HG02870 (cell line): ENCODE results near the gene RPTOR.
"Not testable (repeated sequence)": the region's sequence is repeated elsewhere in the genome, so short reads cannot be mapped to it uniquely, and the experiment has no call there.

ENCODE experiments used
- ATAC-seq: cut with Tn5 transposase; IDR thresholded peaks from one replicate; pipeline ENCODE4 v1.9.1; 2021; ENCODE audit warnings: mild to moderate bottlenecking, moderate library complexity; ENCODE audit not compliant: unreplicated experiment

The RPTOR gene

DNA sequence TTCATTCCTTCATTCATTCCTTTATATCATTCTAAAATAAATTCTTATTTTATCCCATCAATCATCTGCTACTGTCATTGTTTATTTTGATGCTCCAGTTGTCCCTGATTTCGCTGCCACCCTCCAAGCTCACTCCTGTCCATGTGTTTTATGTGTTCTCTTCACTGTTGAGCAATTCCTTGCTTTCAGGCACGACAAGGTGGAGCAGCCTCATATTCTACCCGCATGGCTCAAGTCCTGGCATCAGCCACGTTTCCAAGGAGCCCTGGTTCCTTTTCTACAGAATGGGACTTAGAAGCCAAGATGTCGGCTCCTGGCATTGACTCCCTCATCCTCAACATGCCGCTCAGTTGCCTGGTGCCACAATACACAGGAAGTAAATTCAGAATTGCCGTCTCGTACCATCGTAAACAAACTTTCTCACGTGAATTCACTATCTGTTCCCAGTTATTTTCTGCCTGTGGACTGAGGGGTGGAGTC, 139.0 kb downstream of the RPTOR start:
- ATAC-seq, result no peak

DNA sequence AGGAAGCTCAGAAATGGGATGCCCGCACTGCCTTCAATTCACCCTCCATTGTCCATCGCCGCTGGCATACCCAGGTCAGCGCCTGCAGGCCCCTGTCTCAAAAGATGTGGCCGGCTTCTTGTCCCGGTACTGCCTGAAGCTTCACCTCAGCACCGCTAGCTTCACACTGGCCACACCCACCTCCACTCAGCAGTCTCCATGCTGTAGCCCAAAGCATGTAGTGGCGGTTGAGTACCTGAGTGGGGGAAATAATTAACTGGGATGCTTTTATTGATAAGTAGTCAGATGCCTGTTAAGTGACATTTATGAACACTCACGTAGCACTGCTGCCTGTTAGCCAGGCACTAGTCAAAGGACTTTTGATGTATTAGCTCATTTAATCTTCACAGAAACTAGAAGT, 143.2 kb downstream of the RPTOR start:
- no peak for ATAC-seq

DNA sequence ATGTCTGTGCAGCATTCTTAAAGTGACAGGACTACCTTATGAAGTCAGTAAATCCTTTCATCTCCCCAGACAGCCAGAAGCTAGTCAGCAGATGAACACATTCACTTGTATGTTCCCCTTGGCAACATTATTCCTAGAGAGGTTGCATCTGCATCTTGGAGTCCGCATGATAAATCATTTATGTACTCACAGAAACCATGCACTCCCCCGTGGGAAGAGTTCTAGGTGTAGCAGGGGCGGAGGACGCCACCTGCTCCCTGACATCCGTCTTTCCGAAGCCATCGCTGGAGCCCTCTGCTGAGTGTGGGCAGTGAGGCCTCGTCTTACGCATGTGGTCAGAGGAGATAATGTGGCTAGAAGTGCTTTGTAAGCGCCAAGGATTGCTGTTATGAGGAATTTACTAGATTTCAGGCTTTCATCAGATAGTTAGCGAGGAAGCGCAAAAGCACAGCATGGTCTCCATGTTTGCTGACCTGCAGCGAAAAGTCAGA, 144.5 kb downstream of the RPTOR start:
- ATAC-seq, result no peak

DNA sequence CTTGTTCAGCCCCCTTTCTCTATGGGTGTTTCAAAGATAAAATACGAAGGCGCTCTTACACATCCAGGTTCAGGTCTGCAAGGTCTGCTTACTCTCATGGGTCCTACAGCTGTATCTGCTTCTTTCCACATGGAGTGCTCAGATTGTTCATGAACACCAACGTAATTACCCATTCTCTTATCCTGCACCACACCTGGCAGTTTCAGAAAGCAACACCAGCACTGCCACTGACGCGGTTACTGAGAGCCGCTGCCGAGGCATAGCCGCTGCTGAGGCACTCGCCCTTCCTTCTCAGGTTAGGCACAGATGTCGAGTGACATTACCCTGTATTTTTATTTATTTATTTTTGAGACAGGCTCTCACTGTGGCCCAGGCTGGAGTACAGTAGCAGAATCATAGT, 147.1 kb downstream of the RPTOR start:
- no peak for ATAC-seq

DNA sequence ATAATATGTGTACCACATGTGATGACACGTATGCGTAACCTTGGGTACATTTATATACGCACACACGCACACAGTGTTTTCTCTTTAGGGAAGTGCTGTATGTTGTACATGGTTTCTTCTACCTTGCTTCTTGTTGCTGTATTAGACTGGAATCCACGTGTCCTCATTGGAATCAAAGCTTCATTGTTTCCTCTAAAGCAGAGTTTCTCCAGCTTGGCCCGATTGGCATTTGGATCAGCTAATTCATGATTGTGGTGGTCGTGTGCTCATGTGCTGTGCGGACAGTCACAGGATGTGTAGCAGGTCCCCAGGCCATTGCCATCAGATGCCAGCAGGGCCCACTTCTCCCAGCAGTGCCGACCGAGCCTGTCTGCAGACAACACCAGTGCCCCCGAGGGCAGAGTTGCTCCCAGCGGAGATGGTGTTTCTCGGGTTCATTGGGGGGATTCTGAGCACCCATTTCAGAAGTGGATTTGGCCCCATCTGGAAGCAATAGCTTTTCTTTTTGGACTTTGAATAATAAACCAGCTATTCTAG, 148.4 kb downstream of the RPTOR start:
- ATAC-seq, result no peak

DNA sequence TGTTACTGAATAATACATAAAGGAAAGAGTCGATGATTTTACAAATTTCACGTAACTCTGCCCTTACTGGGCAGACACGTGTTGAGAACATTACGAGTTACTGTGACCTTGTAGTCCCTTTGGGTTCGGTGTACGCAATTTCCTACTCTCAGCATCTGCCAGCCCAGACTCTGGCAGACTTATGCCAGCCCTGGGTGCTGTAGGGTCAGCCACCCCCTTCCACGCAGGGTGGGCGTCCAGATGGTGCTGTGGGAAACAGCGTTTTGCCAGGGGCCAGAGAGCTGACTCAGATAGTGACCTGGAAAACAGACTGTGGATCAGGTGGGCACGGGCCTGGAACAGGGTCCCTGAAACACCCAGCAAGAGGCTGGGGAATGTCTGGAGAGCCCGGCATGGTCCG, 148.9 kb downstream of the RPTOR start:
- no peak for ATAC-seq

DNA sequence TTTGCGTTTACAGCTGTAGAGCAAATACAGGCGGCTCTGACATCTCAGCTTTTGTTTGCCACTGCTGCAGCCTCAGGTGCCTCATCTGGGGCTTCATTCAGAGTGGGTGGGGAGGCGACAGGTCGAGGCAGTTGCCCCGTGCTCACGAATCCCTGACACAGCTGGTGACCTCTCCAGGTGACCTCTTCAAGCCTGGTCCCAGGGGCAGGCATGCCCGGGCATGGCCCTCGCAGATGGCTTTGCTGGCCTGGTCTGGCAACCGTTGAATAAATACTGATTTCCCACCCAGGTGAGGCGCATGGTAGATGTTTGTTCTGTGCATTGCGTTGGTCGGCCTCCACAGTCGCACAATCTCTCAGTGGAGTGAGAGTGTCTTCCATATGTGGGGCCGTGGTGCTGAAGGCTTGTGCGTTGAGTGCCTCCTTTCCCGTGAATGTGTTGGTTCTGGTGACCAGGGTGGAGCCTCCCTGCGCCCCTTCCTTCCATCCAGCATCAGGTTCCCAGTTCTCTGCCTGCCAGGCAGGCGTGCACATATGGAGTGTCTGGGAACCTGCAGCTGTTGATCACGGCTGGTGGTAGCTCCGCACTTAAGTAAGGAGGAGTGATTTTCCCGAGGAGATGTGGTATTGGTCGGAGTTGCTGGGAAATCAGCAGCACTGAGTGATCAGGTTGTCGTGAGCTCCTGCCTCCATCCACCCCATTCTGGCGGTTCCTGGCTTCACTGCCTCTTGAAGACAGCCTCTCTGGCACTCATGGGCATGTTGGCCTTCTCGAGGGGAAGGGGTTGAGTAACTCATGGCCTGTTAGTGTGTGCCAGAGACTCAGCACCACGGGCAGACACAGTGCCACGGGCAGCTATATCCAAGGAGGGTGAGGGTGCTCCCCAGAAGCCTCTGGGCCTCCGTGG, 149.7 kb downstream of the RPTOR start:
- no peak for ATAC-seq

DNA sequence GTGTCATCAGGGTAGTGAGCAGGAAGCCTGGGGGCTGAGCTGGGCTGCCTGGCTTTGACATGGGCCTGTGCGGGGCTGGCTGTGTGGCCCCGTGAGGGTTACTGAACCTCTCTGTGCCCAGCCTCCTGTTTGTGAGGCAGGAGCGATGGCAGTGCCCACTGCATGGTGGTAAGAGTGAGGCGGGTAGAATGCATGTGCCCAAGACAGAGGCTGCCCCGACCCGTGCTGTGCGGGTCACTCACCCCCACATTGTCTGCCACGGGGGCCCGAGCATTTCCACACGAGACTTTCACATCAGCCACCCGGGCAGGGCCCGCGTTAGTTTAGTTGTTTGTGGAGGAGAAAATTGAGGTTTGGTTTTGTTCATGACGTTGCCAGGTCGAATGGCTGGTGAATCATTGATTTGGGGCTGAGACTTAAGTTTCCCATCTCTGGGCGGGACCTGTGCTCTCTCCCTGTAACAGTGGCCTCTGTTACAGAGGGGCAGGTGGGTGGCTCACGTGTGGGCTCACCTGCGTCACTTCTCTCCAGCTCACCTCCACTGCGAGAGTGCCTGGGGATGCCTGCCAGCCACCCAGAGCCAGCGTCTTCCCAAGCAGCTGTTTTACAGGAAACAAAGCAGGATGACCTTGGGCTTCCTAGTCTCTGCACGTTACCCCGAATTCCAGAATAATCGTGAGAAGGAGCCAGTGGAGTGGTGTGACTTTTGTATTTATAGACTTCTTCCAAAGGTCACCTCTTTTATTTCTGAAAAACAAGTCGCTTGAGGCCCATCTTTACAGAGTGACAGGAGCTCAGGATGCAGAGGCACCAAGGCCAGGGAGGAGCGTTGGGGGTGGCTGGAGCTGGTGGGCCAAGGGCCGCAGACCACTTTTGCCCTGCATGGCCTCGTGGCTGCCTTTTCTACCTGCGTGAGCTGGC, 150.6 kb downstream of the RPTOR start:
- no peak for ATAC-seq

DNA sequence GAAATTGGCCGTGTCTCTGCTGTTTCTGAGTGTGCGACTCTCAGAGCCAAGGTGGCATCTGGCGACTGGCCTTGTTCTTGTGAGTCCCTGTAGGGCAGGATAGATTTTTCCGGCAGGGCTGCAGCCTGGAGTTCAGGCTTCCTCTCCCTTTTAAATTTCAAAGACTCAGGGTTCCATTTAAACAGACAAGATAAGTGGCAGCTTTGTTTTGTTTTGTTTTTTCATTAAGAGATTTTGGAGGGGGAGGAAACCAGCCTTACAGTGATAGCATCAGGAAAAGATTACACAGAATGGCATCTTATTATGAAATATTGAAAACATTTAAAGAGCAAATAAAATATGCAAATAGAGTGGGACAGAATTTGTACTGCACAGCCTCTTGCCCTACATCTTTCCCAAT, 151.3 kb downstream of the RPTOR start:
- ATAC-seq, result no peak

DNA sequence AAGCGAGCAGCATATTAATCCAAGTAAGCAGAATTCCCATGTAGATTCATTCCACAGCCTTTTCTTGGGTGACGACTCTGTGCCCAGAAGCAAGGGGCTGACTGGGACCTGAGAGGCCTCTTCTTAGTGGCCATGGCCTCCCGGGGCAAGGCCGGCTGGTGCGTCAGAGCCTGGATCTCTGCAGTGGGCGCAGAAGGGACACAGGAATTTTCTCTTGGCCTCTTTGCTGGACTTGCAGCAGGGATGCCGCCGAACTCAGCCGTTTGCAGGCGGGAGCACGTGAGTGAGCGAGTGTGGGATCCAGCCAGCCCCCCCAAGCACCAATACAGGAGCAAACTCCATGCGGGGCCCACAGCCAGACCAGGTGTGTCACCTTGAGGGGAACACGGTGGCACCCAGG, 151.8 kb downstream of the RPTOR start:
- no peak for ATAC-seq

DNA sequence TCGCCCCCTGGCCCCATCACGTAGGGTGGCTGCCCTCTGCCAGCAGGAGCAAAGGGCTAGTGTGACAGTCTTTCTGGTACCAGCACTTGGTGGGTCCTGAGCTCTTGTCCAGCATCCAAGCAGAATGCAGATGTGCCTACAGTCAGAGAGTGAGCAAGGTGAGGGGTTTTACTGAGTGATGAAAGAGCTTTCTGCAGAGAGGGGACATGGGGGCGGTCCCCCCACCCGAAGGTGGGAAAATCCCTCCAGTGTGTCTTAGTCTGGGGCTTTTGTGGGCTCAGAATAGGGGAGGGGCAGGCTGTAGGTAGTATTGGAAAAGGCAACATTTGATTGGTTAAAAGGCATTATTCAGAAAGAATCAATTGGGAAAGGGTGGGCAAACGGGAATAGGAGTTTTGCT, 152.3 kb downstream of the RPTOR start:
- no peak for ATAC-seq

DNA sequence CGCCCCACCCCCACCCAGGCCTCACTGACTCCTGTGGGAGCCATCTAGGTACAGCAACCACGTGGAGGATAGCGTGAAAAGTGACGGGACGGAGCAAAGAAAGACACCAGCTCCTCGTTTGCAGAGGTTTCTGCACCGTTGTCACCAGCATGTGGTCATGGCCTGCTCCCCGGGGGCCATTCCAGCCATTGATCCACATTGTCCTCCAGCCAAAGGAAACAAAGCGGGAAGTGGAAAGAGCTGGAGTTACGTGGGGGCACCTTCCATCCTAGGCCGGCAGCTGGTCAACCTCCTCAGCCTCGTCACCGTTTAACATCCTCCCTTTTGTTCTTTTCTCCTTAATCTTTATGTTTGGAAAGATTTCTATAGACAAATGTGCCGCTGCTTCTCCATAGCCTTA, 153.7 kb downstream of the RPTOR start:
- ATAC-seq, result no peak

DNA sequence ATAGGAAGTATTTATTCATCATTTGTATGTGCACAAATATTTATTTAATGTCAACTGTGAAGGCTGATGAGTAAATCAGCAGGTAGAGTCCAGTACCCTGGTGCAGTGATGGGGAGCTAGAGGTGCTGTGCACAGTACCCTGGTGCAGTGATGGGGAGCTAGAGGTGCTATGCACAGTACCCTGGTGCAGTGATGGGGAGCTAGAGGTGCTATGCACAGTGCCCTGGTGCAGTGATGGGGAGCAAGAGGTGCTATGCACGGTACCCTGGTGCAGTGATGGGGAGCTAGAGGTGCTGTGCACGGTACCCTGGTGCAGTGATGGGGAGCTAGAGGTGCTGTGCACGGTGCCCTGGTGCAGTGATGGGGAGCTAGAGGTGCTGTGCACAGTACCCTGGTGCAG, 154.6 kb downstream of the RPTOR start:
- ATAC-seq, result not testable (repeated sequence)

DNA sequence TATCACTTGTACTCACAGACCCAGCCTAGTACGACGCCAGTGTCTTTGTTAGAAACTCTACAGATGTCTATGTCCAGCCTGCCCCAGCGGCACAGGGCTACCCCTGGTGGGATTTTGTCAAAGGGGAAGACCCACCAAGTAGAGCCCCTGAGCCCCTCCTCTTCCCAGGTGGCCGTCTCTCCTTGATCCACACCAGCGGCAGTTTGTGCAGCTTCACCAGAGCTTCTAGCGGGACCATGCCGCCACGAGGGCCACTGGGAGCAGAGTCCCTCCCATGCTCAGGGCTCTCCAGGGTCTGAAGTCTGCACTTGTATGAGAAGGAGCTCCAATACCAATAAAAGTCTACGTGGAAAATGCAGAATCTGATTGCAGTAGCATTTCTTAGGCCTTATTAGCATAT, 157.1 kb downstream of the RPTOR start:
- ATAC-seq, result no peak

DNA sequence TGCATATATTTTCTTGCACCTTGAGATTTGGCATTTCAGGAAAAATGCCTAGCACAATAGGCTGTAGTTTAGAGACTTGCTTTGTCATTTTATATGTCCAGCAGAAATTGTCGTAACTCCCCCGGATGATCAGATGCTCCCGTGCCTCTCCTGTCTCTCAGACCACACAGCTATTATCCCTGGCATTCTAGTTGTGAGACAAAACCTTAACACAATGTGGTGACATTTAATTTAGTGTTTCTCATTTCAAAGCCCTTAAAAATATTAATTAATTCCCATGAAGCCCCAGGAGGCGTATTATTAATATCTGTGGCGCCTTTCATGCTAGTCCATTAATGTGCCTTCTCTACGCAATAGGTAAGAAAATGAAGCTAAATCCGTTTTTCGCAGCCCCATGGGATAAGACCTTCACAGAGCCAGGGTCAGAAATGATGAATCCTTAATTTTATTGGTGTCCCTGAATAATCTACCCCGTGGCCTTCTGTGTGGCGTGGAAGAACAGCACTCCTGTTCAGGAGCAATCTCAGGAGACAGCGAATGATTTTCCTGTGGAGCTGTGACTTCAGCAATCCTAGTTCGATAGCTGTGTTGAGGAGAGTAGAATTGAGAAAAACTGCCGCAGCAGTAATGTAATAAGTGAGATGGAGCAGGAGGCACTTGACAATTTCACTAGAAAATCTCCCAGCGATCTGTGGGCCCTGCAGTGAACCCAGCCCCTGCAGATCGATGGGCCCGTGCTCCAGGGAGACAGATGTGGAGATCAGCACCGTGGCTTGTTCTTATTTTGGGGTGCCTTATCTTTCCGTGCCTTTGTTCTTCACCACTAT, 157.9 kb downstream of the RPTOR start:
- no peak for ATAC-seq

DNA sequence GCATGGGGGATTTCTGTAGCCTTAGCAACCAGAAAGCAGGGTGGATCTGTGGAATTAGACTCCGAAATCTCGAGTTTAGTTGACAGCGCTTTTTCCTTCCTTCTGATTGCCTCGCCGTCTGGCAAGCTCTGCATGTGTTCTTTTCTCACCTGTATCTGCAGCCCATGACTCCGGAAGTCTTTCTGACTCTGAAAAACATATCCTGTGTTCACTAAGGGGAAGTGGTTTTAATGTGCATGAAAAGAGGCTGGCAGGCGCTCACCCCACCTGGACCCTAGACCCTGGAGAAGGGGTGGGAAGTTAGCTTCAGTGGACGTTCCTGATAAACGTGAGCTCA, 158.5 kb downstream of the RPTOR start:
- no peak for ATAC-seq

DNA sequence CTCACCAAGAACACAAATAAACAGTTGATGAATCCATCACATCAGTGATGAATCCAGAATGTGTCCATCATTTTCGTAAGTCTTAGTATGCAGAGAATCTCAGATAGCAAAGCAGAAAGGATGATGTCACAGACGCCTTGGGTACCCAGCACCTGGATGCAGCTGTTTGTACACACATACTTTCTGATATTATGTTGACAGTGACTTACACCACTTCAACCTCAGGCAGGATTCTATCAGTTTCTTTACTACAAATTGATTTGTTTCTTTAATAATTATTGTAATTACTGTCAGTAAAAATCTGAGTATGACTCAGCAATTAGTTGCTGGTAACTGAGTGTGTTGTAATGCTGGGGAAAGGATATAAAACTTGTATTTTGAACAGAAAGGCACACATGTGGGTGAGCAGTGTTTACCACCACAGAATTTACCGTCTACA, 159.8 kb downstream of the RPTOR start:
- ATAC-seq, result no peak

DNA sequence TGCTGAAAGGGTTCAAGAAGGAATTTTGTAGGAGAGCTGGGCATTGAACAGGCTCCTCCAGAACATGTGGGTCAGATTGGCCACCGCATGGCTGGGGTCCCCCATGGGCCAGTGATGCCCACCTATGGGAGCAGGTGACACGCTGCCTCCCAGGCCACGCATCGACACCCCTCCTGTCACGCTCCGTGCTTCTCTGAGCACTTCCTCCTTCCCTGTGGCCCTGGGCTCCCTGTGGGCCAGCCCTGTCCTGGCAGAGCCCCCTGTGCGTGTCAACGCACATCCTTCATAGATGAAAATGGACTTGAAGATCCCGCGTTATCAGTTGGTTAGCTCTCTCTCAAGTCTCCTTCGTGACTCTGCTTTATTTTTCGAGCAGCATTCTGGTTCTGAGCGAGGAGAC, 160.3 kb downstream of the RPTOR start:
- no peak for ATAC-seq

DNA sequence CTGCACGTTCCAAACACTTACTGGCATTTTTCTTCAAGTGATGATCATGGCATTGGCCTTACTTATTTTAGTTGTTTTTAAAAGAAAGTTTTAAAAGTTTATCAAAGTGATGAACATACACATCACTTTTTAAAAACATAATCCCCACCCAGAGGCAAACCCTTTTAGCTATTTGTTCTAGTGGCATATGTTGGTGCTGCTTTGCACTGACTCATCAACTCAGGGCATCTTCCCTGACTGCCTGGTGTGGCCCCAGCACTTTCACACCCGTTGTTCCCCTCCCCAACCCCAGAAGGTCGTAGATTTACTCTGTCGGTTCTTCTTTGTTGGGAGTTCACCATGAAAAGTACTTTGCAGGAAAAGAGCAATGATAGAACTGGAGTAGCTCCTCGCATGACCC, 161.3 kb downstream of the RPTOR start:
- ATAC-seq, result no peak

DNA sequence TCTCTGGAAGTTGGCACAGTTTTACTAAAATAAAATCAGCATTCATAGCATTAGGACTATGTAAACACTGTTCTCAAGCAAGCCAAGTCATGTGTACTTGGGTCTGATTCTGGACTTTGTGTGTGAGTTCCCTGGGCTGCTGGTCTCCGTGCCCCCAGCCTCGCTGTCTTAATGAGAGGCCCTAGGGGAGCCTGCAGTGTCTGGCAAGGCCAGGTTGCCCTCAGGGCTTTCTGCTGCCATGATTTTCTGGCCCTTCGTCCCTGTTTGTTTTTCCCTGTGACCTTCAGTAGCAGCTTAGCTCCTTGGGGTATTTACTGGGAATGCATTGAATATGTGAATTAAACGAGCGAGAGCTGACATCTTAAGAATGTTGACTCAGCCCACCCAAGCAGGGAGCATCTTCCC, 161.8 kb downstream of the RPTOR start:
- no peak for ATAC-seq

DNA sequence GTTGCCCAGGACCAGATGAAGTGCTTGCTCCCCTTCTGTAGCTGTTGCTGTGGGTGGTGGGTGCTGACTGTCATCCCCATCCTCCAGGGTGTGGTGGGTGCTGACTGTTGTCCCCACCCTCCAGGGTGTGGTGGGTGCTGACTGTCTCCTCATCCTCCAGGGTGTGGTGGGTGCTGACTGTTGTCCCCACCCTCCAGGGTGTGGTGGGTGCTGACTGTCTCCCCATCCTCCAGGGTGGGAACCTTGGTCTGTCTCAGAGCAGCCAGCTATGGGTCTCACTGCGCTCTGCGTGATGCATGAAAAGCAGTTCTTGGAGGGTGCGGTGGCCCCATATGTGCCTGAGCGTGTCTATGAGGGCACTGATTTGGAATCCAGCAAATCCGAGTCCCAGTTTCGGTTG, 163.8 kb downstream of the RPTOR start:
- ATAC-seq, result no peak
